K562 (cell line): Measurements from ENCODE around the gene ORAI1. TPM values are rescaled to one million over a fixed set of nuclear protein-coding genes. Genes with fewer than 3 reads are reported as not detected.

Experiments
- BRCA1 ChIP-seq, 2 experiments: fragments of 450-650 bp in 1 of 2; sonication (generic) in 1 of 2; formaldehyde crosslinking in 1 of 2; IDR thresholded peaks; 2 replicates each; pipeline versions ENCODE4 v1.5.0 to v1.6.1; 2017 to 2020; ENCODE audit warnings: mild to moderate bottlenecking in 1 of 2, missing genetic modification reagents in 1 of 2
- KDM5B ChIP-seq: fragments of 200-600 bp; sonication (generic); IDR thresholded peaks from 2 replicates; pipeline ENCODE4 v1.6.1; 2012; ENCODE audit warnings: low read depth, mild to moderate bottlenecking, moderate library complexity, low read length, control low read depth, inconsistent platforms; ENCODE audit not compliant: insufficient replicate concordance
- NFATC3 ChIP-seq: fragments of 450-650 bp; IDR thresholded peaks from 2 replicates; pipeline ENCODE4 v1.6.1; 2017; ENCODE audit warnings: mild to moderate bottlenecking
- NR2F6 ChIP-seq: fragments of 450-650 bp; formaldehyde crosslinking; IDR thresholded peaks from 2 replicates; pipeline ENCODE4 v1.4.0; 2020; ENCODE audit warnings: mild to moderate bottlenecking
- SMAD3 ChIP-seq: fragments of 450-650 bp; formaldehyde crosslinking; conservative IDR thresholded peaks from 2 replicates; pipeline ENCODE4 v1.4.0; 2020; ENCODE audit warnings: mild to moderate bottlenecking
- SMARCC2 ChIP-seq: fragments of 450-650 bp; IDR thresholded peaks from 2 replicates; pipeline ENCODE4 v1.6.1; 2017; ENCODE audit warnings: antibody characterized with exemption, moderate library complexity, mild to moderate bottlenecking, low read depth
- TCF7L2 ChIP-seq: fragments of 150-350 bp; IDR thresholded peaks from 2 replicates; pipeline ENCODE4 v1.6.1; 2016; ENCODE audit warnings: low read depth, mild to moderate bottlenecking, low read length, moderate library complexity
- ZFP30 ChIP-seq: fragments of 250-450 bp; sonication (Bioruptor Pico); IDR thresholded peaks from 2 replicates; pipeline ENCODE4 v1.8.0; 2022; ENCODE audit warnings: moderate library complexity, mild to moderate bottlenecking, inconsistent platforms, borderline replicate concordance
- ZNF23 ChIP-seq: fragments of 250-450 bp; sonication (Bioruptor Pico); IDR thresholded peaks from 2 replicates; pipeline ENCODE4 v1.4.0; 2020; ENCODE audit warnings: mild to moderate bottlenecking
- ZNF253 ChIP-seq: fragments of 250-450 bp; sonication (Bioruptor Pico); conservative IDR thresholded peaks from 2 replicates; pipeline ENCODE4 v1.6.1; 2021; ENCODE audit warnings: mild to moderate bottlenecking
- ZNF75A ChIP-seq: fragments of 450-650 bp; formaldehyde crosslinking; IDR thresholded peaks from 2 replicates; pipeline ENCODE4 v1.4.0; 2020; ENCODE audit warnings: mild to moderate bottlenecking
- ZNF780A ChIP-seq: fragments of 250-450 bp; sonication (Bioruptor Pico); IDR thresholded peaks from 2 replicates; pipeline ENCODE4 v1.5.0; 2021; ENCODE audit warnings: mild to moderate bottlenecking
- polyA plus RNA-seq, 8 experiments: library from polyadenylated mRNA; depleted of rRNA in 4 of 8; stranded (reverse) in 5 of 8; unstranded in 3 of 8; fragments of >200 nt; fragmentation: Nextera tagmentation in 2 of 8; fragmentation: Illumina TruSeq in 1 of 8; extraction: Ambion mirVana in 2 of 8; extraction: Trizol in 1 of 8; gene quantifications; 2 replicates each; pipeline versions ENCODE4 v1.2.1 to v1.2.3, GENCODE V29; 2011 to 2014; ENCODE audit warnings: inconsistent platforms in 1 of 8, missing spikeins in 1 of 8
- total RNA-seq, 7 experiments: library from RNA; depleted of rRNA in 6 of 7; stranded (reverse); fragments of >200 nt in 6 of 7; fragmentation: Illumina TruSeq in 2 of 7; extraction: Trizol in 2 of 7; gene quantifications; 2 replicates each; pipeline versions ENCODE4 v1.2.1 to v1.2.3, GENCODE V29; 2011 to 2021; ENCODE audit warnings: low replicate concordance in 1 of 7
- TF ChIP-seq, protein P1 (sequence below): sonication (generic); formaldehyde crosslinking; IDR thresholded peaks from 2 replicates; pipeline ENCODE4 v1.4.0; 2020; ENCODE audit warnings: mild to moderate bottlenecking, missing genetic modification reagents
- TF ChIP-seq, protein P2 (sequence below): sonication (generic); formaldehyde crosslinking; IDR thresholded peaks from 2 replicates; pipeline ENCODE4 v1.8.1; 2023; ENCODE audit warnings: mild to moderate bottlenecking, missing genetic modification reagents
- TF ChIP-seq, protein P3 (sequence below): fragments of 450-650 bp; IDR thresholded peaks from 2 replicates; pipeline ENCODE4 v1.7.1; 2018; ENCODE audit warnings: mild to moderate bottlenecking, low read depth; ENCODE audit not compliant: partially characterized antibody
- TF ChIP-seq, protein P4 (sequence below): fragments of 250-450 bp; sonication (Bioruptor Pico); IDR thresholded peaks from 2 replicates; pipeline ENCODE4 v1.8.0; 2022; ENCODE audit warnings: moderate library complexity, mild to moderate bottlenecking, inconsistent platforms
- TF ChIP-seq, protein P5 (sequence below): IDR thresholded peaks from 2 replicates; pipeline ENCODE4 v1.6.1; 2012; ENCODE audit warnings: low read depth, low read length, improper control_type of control experiment, borderline replicate concordance
- TF ChIP-seq, protein P6 (sequence below): fragments of 250-450 bp; sonication (Bioruptor Pico); IDR thresholded peaks from 2 replicates; pipeline ENCODE4 v1.6.1; 2021; ENCODE audit warnings: mild to moderate bottlenecking

Gene ORAI1
- total and polyA plus RNA-seq, 9 of the 15 experiments (the other 6 are each of a cell fraction or from before 2014, with no cell fraction given) = 2.6 to 23.8 (median 9.3) TPM

DNA sequence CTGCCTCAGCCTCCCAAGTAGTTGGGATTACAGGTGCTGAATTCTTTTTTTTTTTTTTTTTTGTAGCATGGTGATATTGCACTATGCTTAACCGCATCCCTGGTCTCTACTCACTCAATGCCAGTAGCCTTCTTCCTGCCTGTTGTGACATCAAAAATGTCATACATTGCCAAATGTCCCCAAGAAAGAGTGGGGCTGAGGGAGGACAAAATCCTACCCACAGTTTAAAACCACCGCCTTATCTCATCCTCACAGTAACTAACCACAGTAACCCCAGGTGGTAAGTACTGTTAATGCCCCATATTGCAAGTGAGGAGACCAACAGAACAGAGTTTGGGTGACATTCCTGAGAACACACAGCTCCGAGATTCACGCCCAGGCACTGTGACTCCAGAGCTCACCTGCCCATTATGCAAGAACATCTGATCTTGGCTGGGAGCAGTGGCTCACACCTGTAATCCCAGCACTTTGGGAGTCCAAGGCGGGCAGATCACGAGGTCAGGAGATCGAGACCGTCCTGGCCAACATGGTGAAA lies 23.6 kb downstream of the ORAI1 start (continued):
- TF ChIP-seq, protein P1, sequence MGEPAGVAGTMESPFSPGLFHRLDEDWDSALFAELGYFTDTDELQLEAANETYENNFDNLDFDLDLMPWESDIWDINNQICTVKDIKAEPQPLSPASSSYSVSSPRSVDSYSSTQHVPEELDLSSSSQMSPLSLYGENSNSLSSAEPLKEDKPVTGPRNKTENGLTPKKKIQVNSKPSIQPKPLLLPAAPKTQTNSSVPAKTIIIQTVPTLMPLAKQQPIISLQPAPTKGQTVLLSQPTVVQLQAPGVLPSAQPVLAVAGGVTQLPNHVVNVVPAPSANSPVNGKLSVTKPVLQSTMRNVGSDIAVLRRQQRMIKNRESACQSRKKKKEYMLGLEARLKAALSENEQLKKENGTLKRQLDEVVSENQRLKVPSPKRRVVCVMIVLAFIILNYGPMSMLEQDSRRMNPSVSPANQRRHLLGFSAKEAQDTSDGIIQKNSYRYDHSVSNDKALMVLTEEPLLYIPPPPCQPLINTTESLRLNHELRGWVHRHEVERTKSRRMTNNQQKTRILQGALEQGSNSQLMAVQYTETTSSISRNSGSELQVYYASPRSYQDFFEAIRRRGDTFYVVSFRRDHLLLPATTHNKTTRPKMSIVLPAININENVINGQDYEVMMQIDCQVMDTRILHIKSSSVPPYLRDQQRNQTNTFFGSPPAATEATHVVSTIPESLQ = no peak
- TF ChIP-seq BRCA1 (IDR thresholded peaks at IDR 0.05) = no peak
- no peak for TF ChIP-seq BRCA1 (CRISPR knock-in tag; IDR thresholded peaks at IDR 0.05)
- no peak for TF ChIP-seq ZNF23
- TF ChIP-seq NR2F6 (CRISPR knock-in tag) = no peak
- TF ChIP-seq KDM5B = no peak
- TF ChIP-seq, protein P2, sequence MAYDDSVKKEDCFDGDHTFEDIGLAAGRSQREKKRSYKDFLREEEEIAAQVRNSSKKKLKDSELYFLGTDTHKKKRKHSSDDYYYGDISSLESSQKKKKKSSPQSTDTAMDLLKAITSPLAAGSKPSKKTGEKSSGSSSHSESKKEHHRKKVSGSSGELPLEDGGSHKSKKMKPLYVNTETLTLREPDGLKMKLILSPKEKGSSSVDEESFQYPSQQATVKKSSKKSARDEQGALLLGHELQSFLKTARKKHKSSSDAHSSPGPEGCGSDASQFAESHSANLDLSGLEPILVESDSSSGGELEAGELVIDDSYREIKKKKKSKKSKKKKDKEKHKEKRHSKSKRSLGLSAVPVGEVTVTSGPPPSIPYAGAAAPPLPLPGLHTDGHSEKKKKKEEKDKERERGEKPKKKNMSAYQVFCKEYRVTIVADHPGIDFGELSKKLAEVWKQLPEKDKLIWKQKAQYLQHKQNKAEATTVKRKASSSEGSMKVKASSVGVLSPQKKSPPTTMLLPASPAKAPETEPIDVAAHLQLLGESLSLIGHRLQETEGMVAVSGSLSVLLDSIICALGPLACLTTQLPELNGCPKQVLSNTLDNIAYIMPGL (CRISPR knock-in tag) = no peak
- TF ChIP-seq ZFP30 (CRISPR knock-in tag) = no peak
- TF ChIP-seq TCF7L2 = no peak
- no peak for TF ChIP-seq ZNF75A
- no peak for TF ChIP-seq ZNF253 (CRISPR knock-in tag)
- TF ChIP-seq, protein P3, sequence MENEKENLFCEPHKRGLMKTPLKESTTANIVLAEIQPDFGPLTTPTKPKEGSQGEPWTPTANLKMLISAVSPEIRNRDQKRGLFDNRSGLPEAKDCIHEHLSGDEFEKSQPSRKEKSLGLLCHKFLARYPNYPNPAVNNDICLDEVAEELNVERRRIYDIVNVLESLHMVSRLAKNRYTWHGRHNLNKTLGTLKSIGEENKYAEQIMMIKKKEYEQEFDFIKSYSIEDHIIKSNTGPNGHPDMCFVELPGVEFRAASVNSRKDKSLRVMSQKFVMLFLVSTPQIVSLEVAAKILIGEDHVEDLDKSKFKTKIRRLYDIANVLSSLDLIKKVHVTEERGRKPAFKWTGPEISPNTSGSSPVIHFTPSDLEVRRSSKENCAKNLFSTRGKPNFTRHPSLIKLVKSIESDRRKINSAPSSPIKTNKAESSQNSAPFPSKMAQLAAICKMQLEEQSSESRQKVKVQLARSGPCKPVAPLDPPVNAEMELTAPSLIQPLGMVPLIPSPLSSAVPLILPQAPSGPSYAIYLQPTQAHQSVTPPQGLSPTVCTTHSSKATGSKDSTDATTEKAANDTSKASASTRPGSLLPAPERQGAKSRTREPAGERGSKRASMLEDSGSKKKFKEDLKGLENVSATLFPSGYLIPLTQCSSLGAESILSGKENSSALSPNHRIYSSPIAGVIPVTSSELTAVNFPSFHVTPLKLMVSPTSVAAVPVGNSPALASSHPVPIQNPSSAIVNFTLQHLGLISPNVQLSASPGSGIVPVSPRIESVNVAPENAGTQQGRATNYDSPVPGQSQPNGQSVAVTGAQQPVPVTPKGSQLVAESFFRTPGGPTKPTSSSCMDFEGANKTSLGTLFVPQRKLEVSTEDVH = no peak
- TF ChIP-seq NFATC3 = no peak
- TF ChIP-seq ZNF780A (CRISPR knock-in tag) = no peak
- TF ChIP-seq SMARCC2 = peak; percentile 81; the same call in 1 of the 2 replicates
- TF ChIP-seq, protein P4, sequence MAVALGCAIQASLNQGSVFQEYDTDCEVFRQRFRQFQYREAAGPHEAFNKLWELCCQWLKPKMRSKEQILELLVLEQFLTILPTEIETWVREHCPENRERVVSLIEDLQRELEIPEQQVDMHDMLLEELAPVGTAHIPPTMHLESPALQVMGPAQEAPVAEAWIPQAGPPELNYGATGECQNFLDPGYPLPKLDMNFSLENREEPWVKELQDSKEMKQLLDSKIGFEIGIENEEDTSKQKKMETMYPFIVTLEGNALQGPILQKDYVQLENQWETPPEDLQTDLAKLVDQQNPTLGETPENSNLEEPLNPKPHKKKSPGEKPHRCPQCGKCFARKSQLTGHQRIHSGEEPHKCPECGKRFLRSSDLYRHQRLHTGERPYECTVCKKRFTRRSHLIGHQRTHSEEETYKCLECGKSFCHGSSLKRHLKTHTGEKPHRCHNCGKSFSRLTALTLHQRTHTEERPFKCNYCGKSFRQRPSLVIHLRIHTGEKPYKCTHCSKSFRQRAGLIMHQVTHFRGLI (CRISPR knock-in tag) = no peak; the same call in 1 of the 2 replicates
- TF ChIP-seq, protein P5, sequence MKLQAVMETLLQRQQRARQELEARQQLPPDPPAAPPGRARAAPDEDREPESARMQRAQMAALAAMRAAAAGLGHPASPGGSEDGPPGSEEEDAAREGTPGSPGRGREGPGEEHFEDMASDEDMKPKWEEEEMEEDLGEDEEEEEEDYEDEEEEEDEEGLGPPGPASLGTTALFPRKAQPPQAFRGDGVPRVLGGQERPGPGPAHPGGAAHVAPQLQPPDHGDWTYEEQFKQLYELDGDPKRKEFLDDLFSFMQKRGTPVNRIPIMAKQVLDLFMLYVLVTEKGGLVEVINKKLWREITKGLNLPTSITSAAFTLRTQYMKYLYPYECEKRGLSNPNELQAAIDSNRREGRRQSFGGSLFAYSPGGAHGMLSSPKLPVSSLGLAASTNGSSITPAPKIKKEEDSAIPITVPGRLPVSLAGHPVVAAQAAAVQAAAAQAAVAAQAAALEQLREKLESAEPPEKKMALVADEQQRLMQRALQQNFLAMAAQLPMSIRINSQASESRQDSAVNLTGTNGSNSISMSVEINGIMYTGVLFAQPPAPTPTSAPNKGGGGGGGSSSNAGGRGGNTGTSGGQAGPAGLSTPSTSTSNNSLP = no peak
- TF ChIP-seq, protein P6, sequence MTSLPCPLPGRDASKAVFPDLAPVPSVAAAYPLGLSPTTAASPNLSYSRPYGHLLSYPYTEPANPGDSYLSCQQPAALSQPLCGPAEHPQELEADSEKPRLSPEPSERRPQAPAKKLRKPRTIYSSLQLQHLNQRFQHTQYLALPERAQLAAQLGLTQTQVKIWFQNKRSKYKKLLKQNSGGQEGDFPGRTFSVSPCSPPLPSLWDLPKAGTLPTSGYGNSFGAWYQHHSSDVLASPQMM = no peak
- TF ChIP-seq SMAD3 (CRISPR knock-in tag) = no peak
